HG02759 (cell line): ENCODE results near the gene MAN1A1.
"Not testable (repeated sequence)": the region's sequence is repeated elsewhere in the genome, so short reads cannot be mapped to it uniquely, and the experiment has no call there.

Source experiments
- ATAC-seq: cut with Tn5 transposase; IDR thresholded peaks from one replicate; pipeline ENCODE4 v1.9.1; 2021; ENCODE audit warnings: mild to moderate bottlenecking, moderate library complexity; ENCODE audit not compliant: unreplicated experiment

Gene MAN1A1

DNA sequence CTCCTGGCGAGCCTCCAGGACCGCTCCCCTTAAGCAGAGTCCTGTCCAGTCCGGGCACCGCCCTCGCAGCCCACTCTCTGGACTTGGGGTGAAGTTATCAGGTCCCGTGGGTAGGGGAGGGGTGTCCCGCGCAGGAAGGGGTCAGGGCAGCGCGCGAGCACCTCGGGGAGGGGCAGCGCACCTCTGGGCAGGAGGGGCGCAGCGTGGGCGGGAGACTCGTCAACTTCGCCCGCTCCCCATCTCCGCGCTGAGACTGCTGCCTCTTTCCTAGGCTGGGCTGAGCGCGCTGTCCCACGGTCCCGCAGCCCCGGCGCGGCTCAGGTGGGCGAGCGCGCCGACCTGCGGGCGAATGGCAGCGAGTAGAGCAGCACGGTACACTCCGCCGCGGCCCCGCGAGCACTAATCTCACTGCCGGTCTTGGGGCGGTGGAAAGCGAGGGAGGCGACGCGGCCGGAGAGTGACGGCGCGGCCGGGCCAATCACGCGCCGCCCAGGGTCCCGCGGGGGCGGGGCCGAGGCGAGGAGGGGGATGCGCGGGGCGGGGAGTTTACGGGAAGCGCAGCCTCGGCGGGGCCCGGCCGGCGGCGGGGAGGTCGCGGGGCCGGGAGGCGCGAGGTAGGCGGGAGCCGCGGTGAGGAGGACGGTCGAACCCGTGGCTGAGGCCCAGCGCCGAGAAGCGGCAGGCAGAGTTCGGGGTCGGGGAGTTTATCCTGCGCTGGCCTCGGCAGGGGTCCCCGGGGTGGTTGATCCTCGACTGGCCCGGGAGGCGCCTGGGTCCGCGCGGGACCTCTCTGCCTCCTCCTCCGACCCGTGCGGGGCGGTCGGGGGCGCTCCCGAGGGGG is at the start of gene MAN1A1:
Gene MAN1A1, minus strand, starts transcription at position 401 of the 841 bp plus-strand sequence. CDS start 696 bp downstream, outside the sequence.
- peak; percentile 80 for ATAC-seq

DNA sequence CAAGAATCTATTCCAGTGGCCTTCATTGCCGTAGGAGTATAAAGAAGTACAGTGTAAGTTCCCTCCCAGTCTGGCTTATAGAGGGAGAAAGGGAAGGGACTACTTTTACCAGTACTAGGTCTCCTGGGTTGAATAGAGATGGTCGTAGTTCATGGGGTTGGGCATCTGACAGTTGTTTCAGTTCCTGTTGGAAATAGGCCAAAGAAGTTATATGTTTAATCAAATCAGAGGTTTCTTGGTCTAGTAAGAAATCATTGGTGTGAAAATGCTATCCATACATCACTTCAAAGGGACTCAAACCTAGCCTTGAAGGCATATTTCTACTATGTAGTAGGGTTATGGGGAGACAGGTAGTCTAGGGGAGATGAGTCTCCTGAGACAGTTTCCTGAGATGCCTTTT is 45.6 kb upstream of the MAN1A1 start:
- peak; percentile 69 for ATAC-seq

DNA sequence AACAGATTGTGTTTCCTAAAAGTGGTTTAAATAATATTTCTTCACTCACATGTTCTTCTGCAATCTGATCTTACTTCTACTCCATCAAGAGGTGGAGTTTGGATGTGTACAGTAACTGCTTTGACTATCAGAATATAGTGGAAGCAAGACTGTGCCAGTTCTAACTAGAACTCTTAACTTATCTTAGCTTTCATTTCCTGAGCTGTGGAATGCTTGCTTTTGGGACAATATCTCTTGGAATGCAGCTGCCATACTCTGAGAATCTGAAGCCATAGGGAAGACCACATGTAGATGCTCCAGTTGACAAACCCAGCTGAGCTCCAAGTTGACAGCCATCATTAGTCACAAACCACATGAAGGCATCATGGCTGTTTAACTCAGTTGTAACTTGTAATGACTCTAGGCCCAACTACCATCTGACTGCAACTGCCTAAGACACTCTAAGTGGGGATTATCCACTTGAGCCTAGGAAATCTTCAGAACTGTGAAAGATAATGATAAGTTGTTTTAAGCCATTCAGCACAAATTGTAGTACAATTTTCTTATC is 40.8 kb upstream of the MAN1A1 start:
- ATAC-seq, result no peak

DNA sequence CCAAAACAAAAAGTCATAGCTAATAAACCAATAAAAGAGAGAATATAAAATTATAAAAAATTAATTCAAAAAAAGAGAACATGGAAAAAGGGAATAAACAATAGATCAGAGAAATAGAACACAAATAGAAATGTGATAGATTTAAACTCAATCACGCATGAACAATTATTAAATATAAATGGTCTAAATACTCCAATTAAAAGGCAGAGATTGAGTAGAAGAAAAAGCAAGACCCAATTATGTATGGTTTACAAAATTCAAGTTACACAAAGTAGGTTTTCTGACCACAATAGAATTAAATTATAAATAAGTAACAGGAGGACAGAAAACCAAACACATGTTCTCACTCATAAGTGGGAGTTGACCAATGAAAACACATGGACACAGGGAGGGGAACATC is 36.4 kb upstream of the MAN1A1 start:
- ATAC-seq, result no peak

DNA sequence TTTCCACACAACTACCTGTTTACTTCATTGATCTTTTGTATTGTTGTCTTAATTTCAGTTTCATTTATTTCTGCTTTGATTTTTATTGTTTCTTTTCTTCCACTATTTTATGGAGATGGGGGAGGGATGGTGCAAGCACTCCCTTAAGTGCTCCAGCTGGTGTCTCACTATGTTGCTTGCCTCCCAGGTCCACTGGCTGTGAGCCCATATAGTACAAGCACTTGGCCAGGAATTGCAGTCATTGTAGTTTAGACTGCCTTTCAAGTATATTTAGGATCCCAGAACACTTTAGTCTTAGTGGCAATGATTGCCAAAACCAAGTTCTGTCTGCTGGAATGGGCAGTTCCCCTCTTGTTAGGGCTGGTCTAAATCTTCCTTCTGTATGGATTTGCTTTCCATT is 34.9 kb upstream of the MAN1A1 start:
- ATAC-seq, result no peak

DNA sequence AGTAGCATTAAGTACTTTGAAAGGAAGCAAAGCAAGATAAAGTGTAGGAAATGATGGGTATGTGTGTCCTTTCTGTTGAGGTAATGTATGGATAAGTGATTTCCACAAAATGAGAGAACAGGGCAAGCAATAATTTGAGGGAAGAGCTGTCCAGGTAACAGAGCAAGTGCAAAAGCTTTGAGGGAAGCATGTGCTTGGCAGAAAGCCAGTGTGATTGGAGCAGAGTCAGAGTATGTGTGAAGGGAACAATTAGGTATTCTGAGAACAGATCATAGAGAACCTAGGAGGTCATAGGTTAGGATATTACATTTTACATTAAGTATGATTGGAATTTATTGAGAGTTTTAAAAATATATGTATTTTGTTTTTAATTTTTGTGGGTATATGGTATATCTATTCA is 30.2 kb upstream of the MAN1A1 start:
- ATAC-seq, result no peak

DNA sequence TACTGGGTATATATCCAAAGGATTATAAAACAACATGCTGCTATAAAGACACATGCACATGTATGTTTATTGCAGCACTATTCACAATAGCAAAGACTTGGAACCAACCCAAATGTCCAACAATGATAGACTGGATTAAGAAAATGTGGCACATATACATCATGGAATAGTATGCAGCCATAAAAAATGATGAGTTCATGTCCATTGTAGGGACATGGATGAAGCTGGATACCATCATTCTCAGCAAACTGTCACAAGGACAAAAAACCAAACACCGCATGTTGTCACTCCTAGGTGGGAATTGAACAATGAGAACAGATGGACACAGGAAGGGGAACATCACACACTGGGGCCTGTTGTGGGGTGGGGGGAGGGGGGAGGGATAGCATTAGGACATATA is 27.5 kb upstream of the MAN1A1 start:
- ATAC-seq, result not testable (repeated sequence)

DNA sequence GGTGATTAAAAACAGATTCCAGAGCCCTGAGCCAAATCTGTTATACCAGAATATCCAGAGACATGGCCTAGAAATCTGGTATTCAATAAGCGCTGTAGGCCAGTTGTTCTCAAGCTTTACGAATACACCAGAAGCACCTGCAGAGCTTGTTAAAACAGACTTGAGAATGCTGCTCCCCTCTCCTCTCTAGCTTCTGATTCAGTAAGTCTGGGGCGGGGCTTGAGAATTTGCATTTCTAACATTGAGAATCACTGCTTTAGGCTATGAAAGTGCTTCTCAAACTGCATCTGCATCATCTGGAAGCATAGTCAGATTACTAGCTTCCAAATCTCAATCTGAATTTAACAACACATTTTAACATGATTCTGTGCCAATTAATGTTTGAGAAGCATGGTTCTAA is 20.5 kb upstream of the MAN1A1 start:
- ATAC-seq, result no peak

DNA sequence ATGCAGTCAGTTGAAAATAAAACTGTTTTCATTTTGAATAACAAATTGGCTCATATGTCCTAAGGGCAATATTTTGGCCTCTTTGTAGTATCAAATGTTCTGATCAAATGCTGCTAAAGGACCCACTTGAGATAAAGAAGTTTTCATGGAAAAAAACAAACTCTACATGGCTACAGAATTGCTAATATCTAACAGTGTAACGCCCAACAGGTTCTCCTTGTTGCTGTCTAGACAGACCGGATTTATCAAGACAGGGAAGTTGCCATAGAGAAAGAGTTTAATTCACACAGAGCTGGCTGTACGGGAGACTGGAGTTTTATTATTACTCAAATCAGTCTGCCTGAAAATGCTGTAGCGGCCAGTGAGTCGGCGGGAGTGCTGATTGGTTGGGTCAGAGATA is 19.4 kb upstream of the MAN1A1 start:
- no peak for ATAC-seq

DNA sequence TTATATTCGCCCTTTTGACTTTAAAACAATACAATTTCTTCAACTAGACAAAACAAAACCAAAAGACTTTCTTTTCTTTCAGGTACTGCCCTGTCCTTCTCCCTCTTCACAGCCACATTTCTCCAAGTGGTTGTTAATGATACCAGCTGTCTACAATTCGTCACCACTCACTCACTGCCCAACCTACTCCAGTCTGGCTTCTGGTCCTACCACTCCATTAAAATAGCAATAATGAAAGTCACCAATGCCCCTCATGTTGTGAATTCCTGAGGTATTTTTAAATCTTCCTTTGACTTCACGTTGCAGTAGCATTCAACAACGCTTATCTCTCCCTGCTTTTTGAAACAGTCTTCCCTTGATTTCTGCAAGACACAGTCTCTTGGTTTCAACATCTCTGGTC is 11.6 kb upstream of the MAN1A1 start:
- ATAC-seq, result no peak

DNA sequence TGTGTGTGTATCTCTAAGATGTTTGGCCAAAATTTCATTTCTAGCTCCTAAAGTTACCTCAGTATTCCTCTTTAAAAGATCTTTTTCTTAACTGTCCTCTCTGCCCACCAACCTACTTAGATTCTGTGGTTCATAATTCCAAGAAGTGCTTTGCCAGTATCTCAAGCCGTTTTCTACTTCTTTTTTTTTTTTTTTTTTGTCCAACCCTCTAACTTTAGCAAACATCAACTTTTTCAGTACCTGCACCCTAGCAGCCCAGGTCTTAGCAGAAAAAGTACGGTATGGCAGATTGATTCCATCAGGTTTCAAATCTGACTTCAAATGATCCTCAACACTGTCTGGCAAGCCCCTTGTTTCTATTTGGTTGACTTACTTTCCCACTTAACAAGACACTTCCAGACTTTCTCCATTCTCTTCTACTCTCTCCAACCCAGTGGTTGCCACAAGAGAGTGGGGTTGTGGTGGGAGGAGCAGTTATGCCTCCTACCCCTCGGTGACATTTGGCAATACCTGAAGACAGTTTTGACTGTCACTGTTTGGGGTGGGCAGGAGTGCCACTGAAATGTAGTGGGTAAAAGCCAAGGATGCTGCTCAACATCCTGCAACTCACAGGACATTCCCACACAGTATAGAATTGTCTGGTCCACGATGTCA is 10.8 kb upstream of the MAN1A1 start:
- ATAC-seq, result no peak

DNA sequence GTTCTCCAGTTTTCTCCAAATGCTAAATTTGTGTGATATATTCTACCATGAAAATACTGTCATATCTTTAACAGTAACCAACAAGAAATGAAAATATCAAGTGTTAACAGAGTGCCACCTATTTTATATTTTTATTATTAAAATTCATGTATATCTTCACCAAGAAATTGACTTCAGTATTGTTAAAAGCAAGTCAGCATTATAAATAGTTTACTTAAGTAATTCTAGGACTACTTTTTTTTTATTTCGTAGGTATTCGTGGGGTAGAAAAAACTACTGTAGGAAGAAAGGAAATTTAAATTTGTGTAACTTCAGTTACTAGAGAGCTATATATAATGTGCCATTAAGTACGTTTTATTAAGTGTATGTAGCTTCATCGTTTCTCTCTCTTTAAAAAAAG is 6.3 kb upstream of the MAN1A1 start:
- no peak for ATAC-seq

DNA sequence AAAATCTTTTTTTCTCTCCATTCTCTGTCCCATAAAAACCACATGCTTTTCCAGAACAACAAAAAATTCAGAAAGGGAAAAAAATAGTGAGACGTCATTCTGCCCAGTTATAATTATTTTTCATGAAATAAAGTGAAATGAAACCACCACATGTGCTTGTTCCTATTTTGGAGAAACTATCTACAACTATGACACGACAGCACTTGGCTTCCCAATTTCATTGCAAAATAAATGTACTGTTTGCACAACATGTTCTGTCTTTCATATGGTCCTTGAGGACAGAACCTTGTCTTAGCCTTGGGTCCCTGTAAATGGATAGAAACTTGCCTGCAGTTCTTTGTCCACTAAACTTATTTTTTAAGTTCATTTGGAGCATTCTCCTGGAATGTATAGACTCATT is 5.6 kb upstream of the MAN1A1 start:
- no peak for ATAC-seq

DNA sequence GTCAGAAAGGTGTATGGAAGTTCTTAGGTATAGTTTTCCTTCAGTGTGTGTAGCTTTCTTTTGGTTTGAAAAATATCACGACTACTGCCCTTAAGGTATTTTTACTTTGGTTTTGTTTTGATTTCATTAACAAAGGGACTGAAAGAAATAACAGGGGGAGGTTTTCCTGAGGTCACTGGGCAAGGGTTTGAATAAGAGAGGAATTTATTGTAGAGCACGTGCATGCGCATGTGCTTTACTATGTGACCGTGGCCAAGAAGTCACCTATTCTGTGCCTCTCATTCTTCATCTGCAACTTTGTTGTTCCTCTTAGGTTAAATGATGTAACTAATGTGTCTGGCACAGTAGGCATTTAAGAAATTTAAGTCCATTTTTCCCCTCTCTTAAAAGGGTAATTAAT is 4.1 kb upstream of the MAN1A1 start:
- no peak for ATAC-seq

DNA sequence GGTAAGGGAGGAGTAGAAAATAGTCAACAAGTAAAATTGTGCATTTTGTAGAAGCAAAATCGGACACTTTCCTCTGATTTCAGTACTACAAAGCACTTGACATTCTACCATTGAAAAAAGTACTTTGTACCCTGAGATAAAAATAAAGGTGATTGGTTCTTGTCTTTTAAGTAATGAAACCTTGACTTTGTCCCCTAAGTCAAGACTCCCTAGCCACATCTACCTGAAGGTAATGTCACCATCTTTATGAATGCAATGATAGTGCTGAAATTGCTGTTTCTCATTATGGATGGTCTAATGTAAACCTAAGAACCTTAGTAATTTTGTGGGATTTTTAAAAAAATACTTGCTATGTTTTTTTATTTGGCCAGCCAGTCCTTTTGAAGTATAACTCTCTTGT is 2.4 kb upstream of the MAN1A1 start:
- no peak for ATAC-seq

DNA sequence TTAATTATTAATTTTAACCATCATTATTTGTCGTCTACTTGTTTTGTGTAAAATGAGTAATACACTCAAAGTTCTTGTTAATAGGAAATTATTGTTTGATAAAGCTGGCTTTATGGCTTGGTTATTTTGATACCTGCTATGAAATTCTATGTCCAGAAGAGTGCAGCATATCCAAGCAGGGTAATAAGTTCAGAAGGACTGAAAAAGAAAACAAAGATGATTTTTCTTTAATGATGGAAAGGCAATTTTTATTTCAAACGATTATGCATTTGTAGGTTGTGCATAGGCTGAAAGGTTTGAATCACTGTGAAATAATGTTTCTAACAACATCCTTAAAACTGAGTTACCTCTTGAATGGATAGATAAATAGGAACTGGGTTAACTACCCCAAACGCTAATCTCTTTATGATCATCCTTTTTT is 1.4 kb upstream of the MAN1A1 start:
- no peak for ATAC-seq

DNA sequence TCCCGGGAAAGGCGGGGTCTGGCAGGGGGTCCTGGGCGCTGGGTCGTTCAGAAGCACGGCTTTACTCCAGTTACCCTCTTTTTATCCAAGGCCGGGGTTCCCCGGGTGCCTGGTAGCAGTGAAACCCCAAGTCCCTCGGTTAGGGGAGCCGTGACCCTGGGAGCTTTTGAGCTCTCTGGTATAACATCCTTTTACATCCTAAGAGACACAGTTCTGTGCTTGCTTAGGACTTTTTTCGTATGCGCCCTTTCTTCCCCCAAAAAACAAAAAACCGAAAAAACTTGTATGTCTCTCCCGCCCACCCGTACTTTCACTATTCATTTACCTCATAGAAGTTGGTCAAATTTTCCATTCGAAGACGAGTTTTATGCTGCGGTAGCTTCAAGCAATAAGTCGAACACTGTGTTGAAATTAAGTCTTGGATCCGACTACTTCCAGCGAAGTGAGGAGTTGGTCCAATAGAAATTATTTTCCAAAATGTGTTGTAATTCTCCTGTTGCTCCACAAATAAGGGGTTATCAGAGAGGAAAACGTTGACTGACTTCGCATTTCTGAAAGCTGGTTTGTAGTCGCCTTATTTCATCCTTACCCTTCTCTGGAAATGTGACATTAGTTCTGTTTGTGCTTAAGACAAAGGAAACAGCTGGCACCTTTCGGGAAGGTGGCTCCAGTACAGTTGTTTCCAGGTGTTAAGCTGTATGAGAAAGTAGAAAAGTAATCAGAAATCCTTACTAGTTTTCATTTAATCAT is 816 bp upstream of the MAN1A1 start:
- peak; percentile 8 for ATAC-seq

DNA sequence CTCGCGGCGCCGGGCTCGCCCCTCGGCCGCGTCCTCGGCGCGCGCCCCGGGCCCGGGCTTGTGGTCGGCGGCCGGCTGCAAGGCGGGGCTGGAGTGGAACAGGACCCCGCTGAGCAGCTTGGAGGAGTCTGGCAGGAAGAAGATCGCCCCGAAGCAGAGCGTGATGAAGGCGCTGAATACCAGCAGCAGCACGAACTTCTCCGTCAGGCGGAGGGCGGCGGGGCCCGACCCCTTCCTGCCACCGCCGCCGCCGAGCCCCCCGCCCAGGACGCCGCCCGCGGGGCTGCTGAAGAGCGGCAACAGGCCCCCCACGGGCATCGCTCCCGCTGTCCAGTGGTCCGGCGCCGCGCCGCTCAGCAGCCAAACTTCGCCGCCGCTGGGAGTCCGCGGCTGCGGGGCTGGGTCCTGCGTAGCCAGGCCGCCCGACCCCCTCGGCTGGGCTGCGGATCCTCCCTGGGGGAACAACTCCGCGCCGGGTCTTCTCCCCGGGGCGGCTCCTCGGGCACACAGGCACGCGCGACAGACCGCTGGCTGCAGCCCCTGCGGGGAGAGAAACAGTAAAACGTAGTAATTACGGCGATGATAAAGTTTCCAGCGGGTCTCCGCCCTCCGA is 707 bp downstream of the MAN1A1 start:
- peak; percentile 12 for ATAC-seq

DNA sequence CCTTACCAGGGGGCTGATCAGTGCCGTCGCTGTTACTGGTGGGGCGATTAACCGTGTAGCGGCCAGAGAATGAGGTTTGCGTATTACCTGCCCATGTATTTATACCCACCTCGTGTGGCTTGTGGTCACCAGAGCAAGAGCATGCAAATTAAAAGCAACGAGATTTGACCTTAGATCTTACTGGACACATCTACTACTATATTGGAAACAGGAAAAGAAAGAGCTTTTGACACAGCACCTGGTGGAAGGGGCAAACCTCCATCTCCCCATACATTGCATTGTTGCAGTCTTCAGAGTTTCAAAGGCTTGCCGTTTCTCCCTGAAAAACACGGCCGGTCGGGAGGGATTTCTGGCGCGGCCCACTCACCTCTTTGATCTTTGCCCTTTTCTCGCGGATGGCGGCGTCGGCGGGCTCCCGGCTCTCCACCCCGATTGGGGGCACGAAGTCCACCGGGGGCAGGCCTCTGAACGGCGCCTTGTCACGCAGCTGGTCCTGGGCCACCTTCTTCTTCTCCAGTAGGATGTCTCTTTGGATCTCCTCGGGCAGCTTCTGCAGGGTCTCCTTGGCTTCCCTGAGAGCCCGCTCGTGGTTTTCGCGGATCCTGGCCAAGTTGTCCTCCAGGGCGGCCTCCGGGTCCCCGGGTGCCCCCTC is 1.3 kb downstream of the MAN1A1 start:
- ATAC-seq, result peak; percentile 12

DNA sequence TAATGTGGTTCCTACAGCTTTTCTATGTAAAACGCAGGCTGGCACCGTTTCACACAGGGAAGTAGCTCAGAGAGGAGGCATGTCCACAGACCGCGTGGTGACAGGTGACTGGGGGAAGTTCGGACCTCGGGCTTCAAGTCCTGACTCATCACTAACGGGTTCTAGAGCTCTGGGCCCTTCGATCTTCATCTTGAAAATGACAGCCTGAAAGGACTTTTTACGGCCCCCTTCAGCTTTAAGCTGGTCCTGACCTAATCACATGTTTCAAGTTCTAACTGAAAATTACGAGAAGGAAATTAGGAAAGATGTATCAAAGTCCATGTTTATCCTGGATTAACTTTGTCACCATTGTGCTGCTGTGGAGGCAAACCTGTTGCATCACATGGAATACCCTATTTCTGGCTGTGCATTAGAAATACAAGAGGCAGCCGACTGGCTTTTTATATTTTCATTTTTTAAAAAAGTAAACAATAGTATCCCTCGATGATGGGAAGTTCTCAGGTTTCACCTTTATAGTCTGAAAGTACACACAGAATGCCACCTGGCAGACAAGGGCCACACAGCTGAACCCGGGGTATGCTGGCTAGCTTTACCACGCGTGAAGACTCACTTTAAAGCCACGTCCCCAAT is 2.0 kb downstream of the MAN1A1 start:
- peak; percentile 23 for ATAC-seq
